H1 (cell line): ENCODE results near the gene TCAF1. TPM values are rescaled to one million over a fixed set of nuclear protein-coding genes. Genes with fewer than 3 reads are reported as not detected.
A peak's percentile ranks its signal among the peaks of the same experiment; 100 is the strongest.

ENCODE experiments used
- CTCF ChIA-PET: fragments of 300-600 bp; sonication (Branson Sonifier 250); formaldehyde crosslinking; loops from one replicate; lab custom pipeline; 2021; ENCODE audit not compliant: partially characterized antibody; lab: Charles Lee
- POLR2A ChIA-PET: fragments of 300-600 bp; sonication (Branson Sonifier 250); formaldehyde crosslinking; loops from one replicate; lab custom pipeline; 2021; ENCODE audit warnings: inconsistent platforms; ENCODE audit not compliant: partially characterized antibody; lab: Charles Lee
- DNase-seq, 2 experiments: peaks; one replicate each; pipeline versions ENCODE4 v3.0.0 to v3.0.0-alpha.2; 2010 to 2022; ENCODE audit warnings: low spot score in 2 of 2, low read depth in 1 of 2, mixed read lengths in 1 of 2
- FAIRE-seq: peaks from 2 replicates; lab custom pipeline; 2011; peaks lifted over from hg19 to GRCh38; lab: Jason Lieb, UNC
- H2AFZ ChIP-seq: 2 replicates; pipeline ENCODE4 v1.8.1; 2012; ENCODE audit warnings: low read length, inconsistent platforms
- H2AK5ac ChIP-seq: 2 replicates; pipeline ENCODE4 v1.6.1; 2013; ENCODE audit warnings: low read depth, low read length
- H2BK120ac ChIP-seq: replicated peaks from 2 replicates; pipeline ENCODE3; 2013; ENCODE audit warnings: low read depth, low read length, inconsistent platforms
- H2BK12ac ChIP-seq: 2 replicates; pipeline ENCODE4 v1.6.1; 2013; ENCODE audit warnings: low read depth, low read length
- H2BK15ac ChIP-seq: 2 replicates; pipeline ENCODE4 v1.6.1; 2013; ENCODE audit warnings: low read length
- H2BK20ac ChIP-seq: 2 replicates; pipeline ENCODE4 v1.6.1; 2013; ENCODE audit warnings: low read length
- H2BK5ac ChIP-seq: 2 replicates; pipeline ENCODE4 v1.6.1; 2013; ENCODE audit warnings: low read depth, low read length
- H3K14ac ChIP-seq: 2 replicates; pipeline ENCODE4 v1.6.1; 2013; ENCODE audit warnings: inconsistent platforms; ENCODE audit not compliant: insufficient read length
- H3K18ac ChIP-seq: 2 replicates; pipeline ENCODE4 v1.6.1; 2013; ENCODE audit warnings: low read length; ENCODE audit errors: extremely low read depth
- H3K23ac ChIP-seq: 2 replicates; pipeline ENCODE4 v1.6.1; 2013; ENCODE audit warnings: inconsistent platforms; ENCODE audit not compliant: insufficient read length
- H3K23me2 ChIP-seq: 2 replicates; pipeline ENCODE4 v1.6.1; 2013; ENCODE audit warnings: low read depth, low read length
- H3K27ac ChIP-seq: 2 replicates; pipeline ENCODE4 v1.6.1; 2011; ENCODE audit warnings: low read depth, low read length, inconsistent platforms
- H3K27me3 ChIP-seq, 4 experiments: replicated peaks in 1 of 4; 1 replicate in 1 of 4; 2 replicates in 3 of 4; pipeline versions ENCODE4 v1.6.1 to v1.8.1; 2011 to 2013; ENCODE audit warnings: low read length in 3 of 4, mild to moderate bottlenecking in 3 of 4, inconsistent platforms in 2 of 4, mixed read lengths in 2 of 4, moderate library complexity in 1 of 4; ENCODE audit not compliant: control insufficient read depth in 3 of 4, insufficient read depth in 3 of 4; ENCODE audit errors: extremely low read depth in 1 of 4
- H3K36me3 ChIP-seq, 4 experiments: 2 replicates each; pipeline versions ENCODE4 v1.6.1 to v1.8.1; 2011 to 2013; ENCODE audit warnings: mild to moderate bottlenecking in 4 of 4, low read length in 3 of 4, moderate library complexity in 2 of 4, control low read depth in 1 of 4, inconsistent platforms in 1 of 4; ENCODE audit not compliant: insufficient read depth in 4 of 4, control insufficient read depth in 2 of 4
- H3K4ac ChIP-seq: replicated peaks from 2 replicates; pipeline ENCODE3; 2013; ENCODE audit warnings: low read length, low read depth, mixed read lengths, inconsistent platforms; ENCODE audit not compliant: insufficient read length
- H3K4me1 ChIP-seq, 4 experiments: replicated peaks in 1 of 4; 1 replicate in 1 of 4; 2 replicates in 3 of 4; pipeline versions ENCODE4 v1.6.1 to v1.8.1; 2011 to 2013; ENCODE audit warnings: low read length in 3 of 4, inconsistent platforms in 2 of 4, mixed read lengths in 1 of 4; ENCODE audit not compliant: insufficient read depth in 4 of 4, control insufficient read depth in 3 of 4
- H3K4me2 ChIP-seq, 2 experiments: 2 replicates each; pipeline versions ENCODE4 v1.6.1 to v1.8.1; 2011 to 2013; ENCODE audit warnings: low read depth in 2 of 2, low read length in 2 of 2, control low read depth in 1 of 2, inconsistent platforms in 1 of 2, mild to moderate bottlenecking in 1 of 2; ENCODE audit not compliant: insufficient read depth in 1 of 2
- H3K4me3 ChIP-seq, 4 experiments: fragments of 200-600, 300-600 bp in 1 of 4; sonication (generic), shearing (Covaris generic), sonication (Bioruptor Twin) in 1 of 4; 2 replicates each; pipeline versions ENCODE4 v1.5.1 to v1.8.1; 2011 to 2016; ENCODE audit warnings: low read length in 4 of 4, low read depth in 3 of 4, control low read depth in 2 of 4, inconsistent platforms in 2 of 4, mild to moderate bottlenecking in 2 of 4, mixed read lengths in 1 of 4, moderate library complexity in 1 of 4; ENCODE audit not compliant: insufficient read depth in 2 of 4; ENCODE audit errors: extremely low read depth in 1 of 4
- H3K56ac ChIP-seq: replicated peaks from 2 replicates; pipeline ENCODE3; 2013; ENCODE audit warnings: low read depth, mild to moderate bottlenecking, mixed read lengths, low read length, inconsistent platforms; ENCODE audit not compliant: insufficient read length
- H3K79me1 ChIP-seq: 2 replicates; pipeline ENCODE4 v1.6.1; 2013; ENCODE audit warnings: low read depth, low read length, control low read depth
- H3K79me2 ChIP-seq, 2 experiments: 2 replicates each; pipeline versions ENCODE4 v1.6.1 to v1.8.1; 2012 to 2013; ENCODE audit warnings: low read length in 2 of 2, mild to moderate bottlenecking in 2 of 2, inconsistent platforms in 1 of 2; ENCODE audit not compliant: insufficient read depth in 2 of 2, control insufficient read depth in 1 of 2
- H3K9ac ChIP-seq, 4 experiments: replicated peaks in 1 of 4; 1 replicate in 1 of 4; 2 replicates in 3 of 4; pipeline versions ENCODE4 v1.6.1 to v1.8.1; 2011 to 2013; ENCODE audit warnings: low read depth in 3 of 4, low read length in 3 of 4, control low read depth in 2 of 4, mild to moderate bottlenecking in 2 of 4, moderate library complexity in 2 of 4, inconsistent platforms in 1 of 4; ENCODE audit errors: extremely low read depth in 1 of 4
- H3K9me3 ChIP-seq, 2 experiments: 2 replicates each; pipeline versions ENCODE4 v1.6.1 to v1.8.1; 2012 to 2013; ENCODE audit warnings: mild to moderate bottlenecking in 2 of 2, moderate library complexity in 2 of 2, control low read depth in 1 of 2, inconsistent platforms in 1 of 2, low read depth in 1 of 2, low read length in 1 of 2, mixed read lengths in 1 of 2; ENCODE audit not compliant: insufficient read depth in 2 of 2
- H4K20me1 ChIP-seq, 2 experiments: replicated peaks in 1 of 2; 2 replicates each; pipeline versions ENCODE3 to v1.8.1; 2011 to 2013; ENCODE audit warnings: inconsistent platforms in 2 of 2, low read length in 2 of 2, mild to moderate bottlenecking in 1 of 2; ENCODE audit not compliant: insufficient read depth in 2 of 2, control insufficient read depth in 1 of 2
- H4K5ac ChIP-seq: 2 replicates; pipeline ENCODE4 v1.6.1; 2013; ENCODE audit warnings: low read length, low read depth, mixed read lengths, inconsistent platforms; ENCODE audit not compliant: insufficient read length
- H4K8ac ChIP-seq: 2 replicates; pipeline ENCODE4 v1.8.0; 2013; ENCODE audit warnings: mild to moderate bottlenecking, moderate library complexity, low read length, inconsistent platforms; ENCODE audit not compliant: insufficient read depth; ENCODE audit errors: extremely low read depth
- H4K91ac ChIP-seq: replicated peaks from 2 replicates; pipeline ENCODE3; 2013; ENCODE audit warnings: low read length, mixed read lengths, inconsistent platforms; ENCODE audit not compliant: insufficient read length
- ASH2L ChIP-seq: fragments of 200-600, 300-600 bp; sonication (generic); IDR thresholded peaks from one replicate; pipeline ENCODE4 v1.7.1; 2017; ENCODE audit warnings: low read length
- CBX5 ChIP-seq: fragments of 300-800, 300-1000 bp; sonication (generic); IDR thresholded peaks from 2 replicates; pipeline ENCODE4 v1.7.1; 2016; ENCODE audit warnings: antibody characterized with exemption, low read length, low read depth
- GABPA ChIP-seq: IDR thresholded peaks from 2 replicates; pipeline ENCODE4 v1.6.1; 2011; ENCODE audit warnings: mild to moderate bottlenecking, low read length, moderate library complexity, borderline replicate concordance; ENCODE audit not compliant: insufficient read depth
- HDAC2 ChIP-seq, 2 experiments: fragments of 300-600 bp in 1 of 2; sonication (generic) in 1 of 2; IDR thresholded peaks; 2 replicates each; pipeline ENCODE4 v1.6.1; 2011 to 2012; ENCODE audit warnings: low read depth in 2 of 2, low read length in 2 of 2, mild to moderate bottlenecking in 2 of 2, moderate library complexity in 2 of 2, borderline replicate concordance in 1 of 2, inconsistent platforms in 1 of 2
- JUND ChIP-seq: IDR thresholded peaks from 2 replicates; pipeline ENCODE4 v1.6.1; 2011; ENCODE audit warnings: mild to moderate bottlenecking, improper control_type of control experiment, low read length
- KDM4A ChIP-seq: IDR thresholded peaks from one replicate; pipeline ENCODE4 v1.7.1; 2012; ENCODE audit warnings: low read depth, mild to moderate bottlenecking, moderate library complexity, low read length, inconsistent platforms; ENCODE audit not compliant: severe bottlenecking
- KDM5A ChIP-seq: fragments of 200-600 bp; IDR thresholded peaks from 2 replicates; pipeline ENCODE4 v1.7.1; 2012; ENCODE audit warnings: mild to moderate bottlenecking, low read length, inconsistent platforms, mixed read lengths
- PHF8 ChIP-seq: fragments of 200-600 bp; sonication (generic); conservative IDR thresholded peaks from 2 replicates; pipeline ENCODE4 v1.7.1; 2012; ENCODE audit warnings: low read depth, mild to moderate bottlenecking, inconsistent platforms, low read length, moderate library complexity
- RXRA ChIP-seq: IDR thresholded peaks from 2 replicates; pipeline ENCODE4 v1.6.1; 2011; ENCODE audit warnings: low read depth, mild to moderate bottlenecking, low read length, moderate library complexity; ENCODE audit not compliant: insufficient read depth
- WGBS, 2 experiments: shearing (Covaris generic) in 1 of 2; methylation state at CpG; one replicate each; pipeline versions ENCODE4 v1.1.6 to v1.1.7; 2013 to 2015; ENCODE audit warnings: low lambda C conversion rate in 2 of 2, mixed read lengths in 2 of 2, inconsistent platforms in 1 of 2, low coverage in 1 of 2, missing lambda C conversion rate in 1 of 2; ENCODE audit not compliant: insufficient replicate concordance in 2 of 2, insufficient coverage in 1 of 2, insufficient read length in 1 of 2; ENCODE audit errors: extremely low coverage in 1 of 2, missing lambda C conversion rate in 1 of 2; 5-methylcytosine and 5-hydroxymethylcytosine counted together
- polyA plus RNA-seq, 7 experiments: library from polyadenylated mRNA; depleted of rRNA in 3 of 7; stranded (reverse) in 5 of 7; unstranded in 2 of 7; fragments of >200 nt in 5 of 7; fragments of 200-250 nt in 2 of 7; gene quantifications; 1 replicate in 5 of 7; 2 replicates in 1 of 7; 4 replicates in 1 of 7; pipeline versions ENCODE4 v1.2.1 to v1.2.3, GENCODE V29; 2011 to 2013; ENCODE audit warnings: missing spikeins in 2 of 7, mixed read lengths in 2 of 7
- total RNA-seq: library from RNA; stranded (reverse); fragmentation: NEBNext Ultra II Directional; extraction: Animal tissue kit (Norgen Biotek cat#: 25700); gene quantifications from 2 replicates; pipeline ENCODE4 v1.2.1, GENCODE V29; 2021
- TF ChIP-seq, protein P1 (sequence below): IDR thresholded peaks from 2 replicates; pipeline ENCODE4 v1.6.1; 2011; ENCODE audit warnings: low read length, improper control_type of control experiment

TCAF1 gene
- total and polyA plus RNA-seq, 2 of the 8 experiments (the other 6 are each of a cell fraction or from before 2014, with no cell fraction given) = 9.6 to 28.0 TPM

DNA sequence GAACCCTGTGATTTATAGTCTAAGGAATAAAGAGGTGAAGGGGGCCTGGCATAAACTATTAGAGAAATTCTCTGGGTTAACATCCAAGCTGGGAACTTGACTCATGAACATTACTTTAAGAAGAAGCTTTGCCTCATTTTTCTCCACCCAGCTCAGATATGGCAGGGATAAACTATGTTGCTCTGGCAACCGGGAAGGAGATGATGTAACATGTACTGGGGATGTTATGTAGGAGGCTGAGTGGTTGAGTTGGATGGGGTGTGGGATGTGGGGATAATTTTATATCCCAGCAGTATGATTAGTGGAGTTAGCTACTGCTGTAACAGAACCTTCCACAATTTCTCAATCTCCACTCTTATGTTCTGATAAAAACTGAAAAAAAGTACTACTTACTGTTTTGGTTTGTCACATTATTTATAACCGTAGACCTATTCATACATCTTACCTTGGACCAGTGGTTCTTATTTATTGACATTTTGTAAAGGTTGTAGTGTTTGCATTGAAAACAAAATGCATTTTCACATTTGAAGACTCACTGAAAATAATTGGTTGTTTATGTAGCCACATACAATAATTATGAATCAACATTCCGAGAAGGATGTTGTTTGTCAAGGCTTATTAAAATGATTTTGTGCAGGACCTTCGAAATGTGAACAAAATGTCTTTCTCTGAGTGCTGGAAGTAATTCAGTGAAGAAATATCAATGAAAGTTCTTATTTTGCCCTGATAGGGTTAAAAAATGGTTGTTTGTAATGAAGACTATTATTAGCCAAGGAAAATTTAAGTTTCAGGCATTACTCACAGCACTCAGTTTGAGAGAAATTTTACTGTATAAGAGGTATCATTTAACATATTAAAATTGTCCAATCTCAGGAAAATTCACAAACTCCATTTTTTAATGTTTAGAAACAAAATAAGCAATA lies 34.4 kb upstream of the TCAF1 start:
- Histone ChIP-seq H3K23ac (no peak overlapping the region), H2AK5ac (no peak overlapping the region), H3K4me3 (no peak overlapping the region), H4K5ac (no peak overlapping the region), H2BK5ac (no peak overlapping the region), H3K56ac (no peak overlapping the region), H2AFZ (0 out of 2 replicates have a peak overlapping the region, but pooled peaks have one; percentile 19), H3K18ac (no peak overlapping the region), H3K27ac (no peak overlapping the region), H2BK20ac (no peak overlapping the region), H3K14ac (no peak overlapping the region), H3K79me2 (no peaks in the 10 kb centered on the region), H3K4ac (no peak overlapping the region), H3K4me2 (no peak overlapping the region), H4K20me1 (no peaks in the 10 kb centered on the region), H2BK120ac (no peak overlapping the region), H3K36me3 (no peaks in the 10 kb centered on the region), H4K8ac (no peak overlapping the region), H3K79me1 (no peaks in the 10 kb centered on the region), H3K23me2 (no peaks in the 10 kb centered on the region), H3K27me3 (no peaks in the 10 kb centered on the region), H2BK12ac (no peak overlapping the region), H3K9me3 (no peaks in the 10 kb centered on the region), H2BK15ac (no peak overlapping the region), H3K4me1 (no peaks in the 10 kb centered on the region), H3K9ac (no peak overlapping the region), H4K91ac (no peak overlapping the region)
- WGBS, 2 experiments = 93% methylated on average over 4 of the region's 4 CpGs; no CpG with 5 or more reads in 1 of the 2 experiments
- ChIA-PET POLR2A (no interaction called here), CTCF (no interaction called here)
- no peak for DNase-seq
- no peak for FAIRE-seq
- TF ChIP-seq ASH2L (no peak), RXRA (no peak), KDM5A (no peak), JUND (no peak), GABPA (no peak), HDAC2 (IDR thresholded peaks at IDR 0.05; ENCODE audit: borderline replicate concordance in 1 of 2, low read depth in 2 of 2, low read length in 2 of 2) (no peak), CBX5 (no peak), PHF8 (no peak), KDM4A (no peak)
- TF ChIP-seq, protein P1, sequence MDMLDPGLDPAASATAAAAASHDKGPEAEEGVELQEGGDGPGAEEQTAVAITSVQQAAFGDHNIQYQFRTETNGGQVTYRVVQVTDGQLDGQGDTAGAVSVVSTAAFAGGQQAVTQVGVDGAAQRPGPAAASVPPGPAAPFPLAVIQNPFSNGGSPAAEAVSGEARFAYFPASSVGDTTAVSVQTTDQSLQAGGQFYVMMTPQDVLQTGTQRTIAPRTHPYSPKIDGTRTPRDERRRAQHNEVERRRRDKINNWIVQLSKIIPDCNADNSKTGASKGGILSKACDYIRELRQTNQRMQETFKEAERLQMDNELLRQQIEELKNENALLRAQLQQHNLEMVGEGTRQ = no peak
